Measurements from ENCODE around the gene XXYLT1.

Gene XXYLT1

DNA sequence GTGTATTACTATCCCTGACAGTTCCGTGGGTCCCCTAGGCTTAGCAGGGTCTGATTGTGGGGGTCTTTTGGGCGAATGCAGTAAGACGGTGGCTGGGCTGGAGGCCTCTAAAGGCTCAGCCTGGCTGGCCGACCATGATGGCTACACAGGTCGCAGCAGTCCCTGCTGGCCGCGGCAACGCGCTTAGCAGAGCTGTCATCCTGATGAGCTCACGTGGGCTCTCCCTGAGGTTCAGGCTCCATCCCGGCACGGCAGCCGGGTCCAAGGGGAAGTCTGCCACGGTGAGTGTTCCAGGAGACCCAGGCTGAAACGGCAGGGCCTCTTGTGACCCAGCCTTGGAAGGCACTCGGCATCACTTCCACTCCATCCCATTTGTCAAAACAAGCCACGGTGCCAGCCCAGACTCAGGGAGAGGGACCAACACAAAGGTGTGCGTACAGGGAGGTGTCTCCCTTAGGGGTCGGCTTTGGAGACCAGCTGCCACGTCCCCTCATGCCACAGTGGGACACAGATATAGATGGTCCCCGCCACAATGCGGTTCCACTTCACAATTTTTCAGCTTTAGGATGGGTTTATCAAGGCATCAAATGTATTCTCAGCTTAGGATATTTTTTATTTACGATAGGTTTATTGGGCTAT, 101.8 kb downstream of the XXYLT1 start:
- no peak for DNase-seq

GRCh38 chr3:195168009-195168762, 102.8 kb downstream of the XXYLT1 start:
- no peak for DNase-seq

- no peak for DNase-seq
These were observed 105.2 kb downstream of the XXYLT1 start for GRCh38 chr3:195165790-195166189.

GRCh38 chr3:195165265-195165609, 105.7 kb downstream of the XXYLT1 start:
- no peak for DNase-seq

DNA sequence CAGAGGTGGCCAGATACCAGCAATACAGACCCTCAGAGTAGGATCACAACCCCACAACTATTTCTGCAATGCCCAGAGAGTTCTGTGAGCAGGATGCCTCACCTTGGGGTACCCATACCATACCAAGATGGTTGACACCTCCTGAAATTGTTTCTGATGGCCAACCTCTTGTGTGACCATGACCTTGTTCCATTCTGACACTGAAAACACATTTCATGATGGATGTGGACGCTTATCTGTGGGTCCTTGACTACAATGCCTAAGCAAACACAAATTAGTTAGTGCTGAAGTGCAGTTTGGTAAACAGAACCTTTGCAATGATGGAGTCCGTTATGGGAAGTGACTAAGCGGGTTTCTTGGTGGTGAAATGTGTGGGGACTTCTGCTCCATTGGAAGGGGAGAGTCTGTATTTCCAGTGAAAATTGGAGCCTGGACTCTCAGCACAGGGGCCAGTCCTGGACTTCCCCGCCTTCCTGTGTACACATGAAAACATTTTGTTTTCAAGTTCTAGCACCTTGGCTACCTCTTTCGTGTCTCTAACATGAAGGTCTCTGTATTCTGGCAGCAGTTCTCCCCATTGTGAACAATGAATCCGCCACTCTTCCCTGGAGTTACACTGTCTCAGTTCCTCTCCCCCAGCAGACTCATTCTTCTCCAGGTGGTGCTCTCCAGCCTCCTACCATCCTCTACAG, 106.2 kb downstream of the XXYLT1 start:
- no peak for DNase-seq

DNA sequence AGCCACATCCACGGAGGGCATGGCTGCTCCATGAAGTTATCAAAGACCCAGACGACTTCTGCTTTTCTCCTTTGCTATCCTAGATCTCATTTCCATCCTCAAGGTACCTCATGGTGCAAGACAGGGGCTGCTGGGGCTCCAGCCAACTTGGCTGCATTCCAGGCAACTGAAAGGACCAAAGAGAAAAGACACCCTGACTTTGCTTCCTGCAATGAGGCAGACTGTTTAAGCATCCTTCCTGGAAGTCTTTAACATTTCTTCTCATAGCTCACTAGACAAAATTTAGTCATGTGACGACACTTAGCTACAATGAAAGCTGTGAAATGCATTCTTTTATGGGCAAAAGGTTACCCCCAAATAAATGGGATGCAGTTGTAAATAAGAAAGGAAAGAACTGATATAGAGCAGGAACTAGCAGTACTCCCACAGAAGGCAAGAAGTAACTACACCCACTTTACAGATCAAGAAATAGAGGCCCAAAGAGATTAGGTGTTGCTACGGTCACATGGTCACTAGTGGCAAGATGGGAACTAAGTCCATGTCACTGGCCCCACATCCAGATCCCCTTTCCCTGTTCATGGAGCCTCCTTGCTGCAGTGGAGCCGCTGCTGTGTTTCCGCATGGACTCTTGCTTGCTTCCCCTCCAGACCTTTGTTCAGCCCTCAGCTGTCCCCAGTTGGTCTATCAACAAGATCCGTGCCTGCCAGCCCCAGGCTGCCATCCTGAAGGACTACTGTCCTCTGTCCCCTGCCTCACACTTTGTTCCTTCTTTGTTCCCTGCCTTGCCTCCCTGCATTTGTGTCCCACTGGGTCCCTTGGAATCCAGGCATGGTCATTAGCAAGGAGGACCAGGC, 107.0 kb downstream of the XXYLT1 start:
- DNase-seq: no peak

DNA sequence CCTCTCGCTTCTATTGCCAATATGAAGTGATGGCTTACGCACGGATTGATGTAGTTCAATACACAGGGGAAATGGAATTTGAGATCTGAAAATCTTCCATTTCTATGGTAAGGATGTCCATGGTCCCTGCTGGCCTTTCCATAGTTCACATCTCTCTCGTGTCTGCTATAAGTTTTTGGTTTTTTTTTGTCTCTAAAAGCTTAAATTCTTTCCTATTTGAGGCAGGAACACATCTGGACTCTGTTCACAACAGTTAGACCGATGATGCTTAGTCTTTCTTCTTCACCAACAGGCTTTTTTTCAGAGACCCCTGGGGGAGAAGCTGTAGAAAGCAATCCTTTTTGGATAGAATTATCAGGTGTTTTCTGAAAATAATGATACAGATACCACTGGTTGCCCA, 108.1 kb downstream of the XXYLT1 start:
- no peak for DNase-seq

DNA sequence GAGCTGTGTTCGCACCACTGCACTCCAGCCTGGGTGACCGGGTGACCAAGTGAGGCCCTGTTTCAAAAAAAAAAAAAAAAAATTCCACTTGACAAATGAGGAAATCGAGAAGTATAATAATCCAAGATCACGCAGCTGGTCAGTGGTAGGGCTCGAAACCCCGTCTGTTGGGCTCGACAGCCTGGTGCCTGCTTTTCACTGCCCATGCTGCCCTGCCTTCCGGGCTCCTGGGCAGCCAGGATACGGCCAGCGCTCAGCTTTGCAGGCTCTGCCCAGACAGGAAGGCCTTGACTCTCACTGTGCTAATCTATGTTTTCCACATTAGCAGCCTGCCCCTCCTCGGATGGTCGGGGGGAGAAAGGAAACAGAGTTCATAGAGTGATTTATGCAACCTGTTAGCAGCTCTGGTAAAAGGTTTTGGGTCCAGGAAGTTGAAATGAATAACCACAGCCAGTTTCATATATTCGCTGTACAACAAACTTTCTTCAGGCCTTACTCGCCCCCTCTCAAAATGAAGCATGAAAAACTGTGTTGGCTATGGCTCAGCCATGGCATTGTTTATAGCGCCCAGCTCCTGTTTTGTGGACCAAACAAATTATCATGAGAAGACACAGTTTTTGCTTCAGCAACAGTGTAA, 108.8 kb downstream of the XXYLT1 start:
- no peak for DNase-seq

GRCh38 chr3:195160908-195161434, 110.0 kb downstream of the XXYLT1 start:
- DNase-seq: no peak

GRCh38 chr3:195160257-195160898, 110.6 kb downstream of the XXYLT1 start:
- DNase-seq: no peak

GRCh38 chr3:195159814-195160165, 111.2 kb downstream of the XXYLT1 start:
- no peak for DNase-seq

DNA sequence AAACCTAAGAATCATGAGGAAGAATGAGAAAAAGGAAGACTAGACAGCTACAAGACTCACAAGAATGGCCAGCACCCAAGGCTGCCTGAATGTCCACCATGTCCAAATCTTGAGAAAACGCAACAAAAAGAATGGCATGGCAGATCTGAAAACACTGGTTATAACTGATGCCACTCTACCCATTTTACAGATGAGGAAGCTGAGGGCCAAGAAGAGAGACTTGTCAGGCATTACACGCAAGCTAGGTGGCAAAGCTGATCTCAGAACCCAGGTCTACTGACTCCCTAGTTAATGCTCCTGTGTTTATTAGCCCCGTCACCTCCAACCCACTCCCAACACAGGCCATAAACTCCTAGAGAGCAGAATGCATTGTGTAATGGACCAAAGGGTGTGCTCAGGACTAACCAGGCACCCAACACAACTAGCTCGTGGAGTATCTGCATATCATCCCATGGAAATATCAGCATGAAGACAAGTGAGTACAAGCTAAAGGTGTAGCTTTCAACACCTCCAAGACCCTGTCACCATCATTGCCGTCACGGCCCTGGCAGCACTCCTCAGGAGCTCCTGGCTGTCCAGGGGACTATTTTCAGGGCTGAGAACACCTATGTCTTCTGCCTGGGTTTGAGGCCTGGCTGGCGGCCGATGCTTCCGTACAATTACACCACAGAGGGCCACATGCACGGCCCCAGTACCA, 111.7 kb downstream of the XXYLT1 start:
- no peak for DNase-seq

- peak in 7 of 51 donors; percentile 8 to 29 (median 12) for DNase-seq
These were observed 114.6 kb downstream of the XXYLT1 start for GRCh38 chr3:195156286-195156890.

GRCh38 chr3:195155570-195156241, 115.3 kb downstream of the XXYLT1 start:
- DNase-seq: peak in 1 of 51 donors; percentile 23

- peak in 46 of 51 donors; percentile 11 to 85 (median 55) for DNase-seq
These were observed 116.0 kb downstream of the XXYLT1 start for GRCh38 chr3:195154793-195155535.

- no peak for DNase-seq
These were observed 116.7 kb downstream of the XXYLT1 start for GRCh38 chr3:195154111-195154791.

DNA sequence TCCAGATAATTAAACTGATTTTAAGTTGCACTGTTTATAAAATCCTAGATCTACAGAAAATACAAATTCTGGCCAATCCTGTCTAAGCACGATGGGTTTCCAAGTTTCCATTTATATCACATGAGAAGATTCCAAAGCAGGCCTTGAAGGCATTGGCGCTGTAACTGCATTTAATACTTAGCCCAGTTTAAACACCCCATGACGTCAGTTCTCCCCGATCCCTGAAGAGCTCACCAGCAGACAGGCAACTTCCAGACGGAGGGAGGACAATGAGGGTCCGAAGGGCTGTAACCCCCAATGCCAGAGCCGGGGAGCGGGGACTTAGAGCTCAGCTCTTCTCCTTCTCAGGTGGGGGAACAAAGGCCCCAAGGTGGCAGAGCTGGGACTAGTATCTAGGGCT, 117.3 kb downstream of the XXYLT1 start:
- DNase-seq: no peak
